GM19239 (cell line): ENCODE measurements around the gene NOSIP.

Source experiments
- DNase-seq: peaks from one replicate; pipeline ENCODE4 v3.0.0; 2011; ENCODE audit warnings: low spot score; ENCODE audit not compliant: insufficient read length
- FAIRE-seq: peaks from 2 replicates; lab custom pipeline; 2011; peaks lifted over from hg19 to GRCh38; lab: Jason Lieb, UNC

Gene NOSIP

DNA sequence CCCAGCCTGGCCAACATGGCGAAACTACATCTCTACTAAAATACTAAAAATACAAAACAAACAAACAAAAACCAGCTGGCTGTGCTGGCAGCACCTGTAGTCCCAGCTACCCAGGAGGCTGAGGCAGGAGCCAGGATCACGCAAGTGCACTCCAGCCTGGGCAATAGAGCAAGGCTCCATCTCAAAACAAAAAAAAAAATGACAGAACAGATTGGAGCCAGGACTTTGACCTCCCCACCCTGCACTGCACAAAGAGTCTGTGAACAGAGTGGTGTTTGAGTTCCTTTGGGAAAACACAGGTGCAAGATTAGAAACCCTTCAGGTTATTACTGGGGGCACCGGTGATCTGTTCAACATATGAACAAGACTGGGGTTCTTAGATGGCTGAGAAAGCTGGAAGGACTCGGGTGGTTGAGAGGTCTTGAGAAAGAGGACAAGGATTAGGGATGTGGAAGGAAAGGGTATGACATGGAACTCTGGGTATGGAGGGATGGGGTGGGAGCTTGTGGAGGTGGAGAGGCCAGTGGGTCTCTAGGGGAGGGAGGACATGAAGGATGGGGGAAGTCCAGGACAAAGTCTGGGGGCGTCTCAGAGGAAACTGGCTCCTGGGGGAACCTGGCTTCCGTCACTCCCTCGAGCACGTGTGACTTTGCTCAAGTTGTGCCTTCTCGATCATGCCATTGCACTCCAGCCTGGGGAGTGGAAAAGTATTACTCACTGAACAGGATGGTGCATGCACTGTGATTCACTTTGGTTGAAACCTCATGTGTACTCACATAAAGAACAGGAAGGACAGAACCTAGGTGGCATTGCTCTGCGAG, 26.7 kb downstream of the NOSIP start:
- no peak for DNase-seq
- no peak for FAIRE-seq

GRCh38 chr19:49552749-49553148, 27.6 kb downstream of the NOSIP start:
- no peak for DNase-seq
- no peak for FAIRE-seq

- no peak for DNase-seq
- FAIRE-seq: no peak
These were observed 28.8 kb downstream of the NOSIP start for GRCh38 chr19:49551531-49551930.

DNA sequence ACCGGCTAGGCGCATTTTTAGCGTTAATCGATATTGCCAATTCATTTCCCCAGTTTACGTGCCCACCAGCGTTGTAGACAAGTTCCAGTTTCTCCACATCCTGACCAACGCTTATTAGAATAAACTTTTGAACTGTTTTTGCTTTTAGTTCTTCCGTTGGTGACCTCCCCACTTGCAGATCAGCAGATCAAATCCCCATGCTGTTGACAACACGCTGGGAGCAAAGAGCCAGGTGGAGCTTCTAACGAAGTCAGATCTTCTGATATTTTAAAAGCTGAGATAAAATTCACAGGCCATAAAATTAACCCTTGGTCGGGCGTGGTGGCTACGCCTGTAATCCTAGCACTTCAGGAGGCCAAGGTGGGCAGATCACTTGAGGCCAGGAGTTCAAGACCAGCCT, 31.3 kb downstream of the NOSIP start:
- DNase-seq: no peak
- FAIRE-seq: no peak

GRCh38 chr19:49546825-49547565, 33.4 kb downstream of the NOSIP start:
- peak; percentile 88 for FAIRE-seq

GRCh38 chr19:49544154-49544553, 36.2 kb downstream of the NOSIP start:
- DNase-seq (no peak), FAIRE-seq (no peak)

More at GRCh38 chr19:49546825-49547565, 33.4 kb downstream of the NOSIP start:
- DNase-seq: peak; percentile 69

GRCh38 chr19:49543032-49543431, 37.3 kb downstream of the NOSIP start:
- FAIRE-seq (no peak), DNase-seq (no peak)

DNA sequence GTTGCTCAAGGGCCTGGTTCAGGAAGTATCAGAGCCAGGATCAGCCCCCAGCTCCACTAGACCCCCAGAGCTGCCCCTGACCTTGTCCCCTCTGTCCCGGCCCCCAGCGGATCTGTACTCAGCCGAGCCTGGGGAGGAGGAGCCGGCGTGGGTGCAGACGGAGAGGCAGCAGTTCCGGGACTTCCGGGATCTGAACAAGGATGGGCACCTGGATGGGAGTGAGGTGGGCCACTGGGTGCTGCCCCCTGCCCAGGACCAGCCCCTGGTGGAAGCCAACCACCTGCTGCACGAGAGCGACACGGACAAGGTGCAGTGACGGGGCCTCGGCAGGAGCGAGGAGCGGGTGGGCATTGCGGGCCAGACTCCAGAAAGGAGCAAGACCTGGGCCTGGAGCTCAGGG, 37.9 kb downstream of the NOSIP start:
- FAIRE-seq: no peak
- DNase-seq: no peak

- FAIRE-seq: no peak
- DNase-seq: no peak
These were observed 38.4 kb downstream of the NOSIP start for GRCh38 chr19:49541914-49542313.

GRCh38 chr19:49539192-49539952, 41.0 kb downstream of the NOSIP start:
- DNase-seq (no peak), FAIRE-seq (no peak)

- FAIRE-seq (no peak), DNase-seq (no peak)
These were observed 41.7 kb downstream of the NOSIP start for GRCh38 chr19:49538643-49539042.

- DNase-seq: no peak
- no peak for FAIRE-seq
These were observed 43.4 kb downstream of the NOSIP start for GRCh38 chr19:49536921-49537462.

GRCh38 chr19:49534632-49535385, 45.5 kb downstream of the NOSIP start:
- DNase-seq (no peak), FAIRE-seq (no peak)

DNA sequence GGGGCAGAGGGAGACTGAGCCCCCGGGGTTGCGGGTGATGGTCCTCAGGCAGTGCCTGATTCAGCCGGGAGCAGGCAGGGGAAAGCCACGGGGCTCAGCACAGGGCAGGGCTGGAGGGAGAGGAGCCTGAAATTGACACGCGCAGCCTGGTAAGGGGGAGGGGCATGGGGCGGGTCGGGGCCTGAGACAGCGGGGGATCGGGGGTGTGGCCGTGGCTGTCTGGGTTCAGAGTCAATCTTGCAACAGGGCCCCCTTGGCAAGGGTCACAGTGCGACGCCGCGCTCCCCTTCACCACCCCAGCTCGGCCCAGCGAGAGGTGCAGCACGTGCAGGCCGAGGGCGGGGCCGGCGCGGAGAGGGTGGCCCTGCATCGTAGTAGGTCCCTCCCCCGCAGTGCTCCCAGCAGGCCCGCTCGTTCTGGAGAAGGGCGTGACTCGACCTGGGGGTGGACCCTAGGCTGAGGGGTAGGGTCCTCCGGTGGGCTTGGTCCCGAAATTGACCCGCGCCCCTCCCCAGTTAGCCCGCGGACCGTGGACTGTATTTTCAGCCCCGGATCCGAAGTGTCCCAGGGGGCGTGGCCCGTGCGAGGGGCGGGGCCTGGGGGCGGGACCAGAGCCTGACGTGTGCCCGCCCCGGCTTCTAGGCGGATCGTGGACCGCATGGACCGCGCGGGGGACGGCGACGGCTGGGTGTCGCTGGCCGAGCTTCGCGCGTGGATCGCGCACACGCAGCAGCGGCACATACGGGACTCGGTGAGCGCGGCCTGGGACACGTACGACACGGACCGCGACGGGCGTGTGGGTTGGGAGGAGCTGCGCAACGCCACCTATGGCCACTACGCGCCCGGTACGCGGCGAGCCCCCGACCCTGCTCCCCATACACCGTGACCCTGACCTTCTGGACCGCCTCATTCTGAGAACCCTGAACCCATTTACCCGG, 46.5 kb downstream of the NOSIP start:
- peak; percentile 77 for DNase-seq
- peak; percentile 40 for FAIRE-seq

DNA sequence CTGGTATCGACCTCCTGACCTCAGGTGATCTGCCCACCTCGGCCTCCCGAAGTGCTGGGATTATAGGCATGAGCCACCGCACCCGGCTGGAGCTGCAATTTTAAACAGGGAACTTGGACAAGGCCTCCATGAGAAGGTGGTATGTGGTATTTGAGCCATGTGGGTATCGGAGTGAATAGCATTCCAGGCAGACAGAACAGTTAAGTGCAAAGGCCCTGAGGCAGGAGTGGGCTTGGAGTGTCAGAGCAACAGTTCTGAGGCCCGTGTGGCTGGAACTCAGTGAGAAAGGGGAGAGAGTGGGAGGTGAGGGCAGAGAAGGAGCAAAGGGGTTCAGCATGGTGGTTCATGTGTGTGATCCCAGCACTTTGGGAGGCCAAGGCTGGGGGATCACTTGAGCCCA, 49.6 kb downstream of the NOSIP start:
- FAIRE-seq: no peak
- DNase-seq: no peak

DNA sequence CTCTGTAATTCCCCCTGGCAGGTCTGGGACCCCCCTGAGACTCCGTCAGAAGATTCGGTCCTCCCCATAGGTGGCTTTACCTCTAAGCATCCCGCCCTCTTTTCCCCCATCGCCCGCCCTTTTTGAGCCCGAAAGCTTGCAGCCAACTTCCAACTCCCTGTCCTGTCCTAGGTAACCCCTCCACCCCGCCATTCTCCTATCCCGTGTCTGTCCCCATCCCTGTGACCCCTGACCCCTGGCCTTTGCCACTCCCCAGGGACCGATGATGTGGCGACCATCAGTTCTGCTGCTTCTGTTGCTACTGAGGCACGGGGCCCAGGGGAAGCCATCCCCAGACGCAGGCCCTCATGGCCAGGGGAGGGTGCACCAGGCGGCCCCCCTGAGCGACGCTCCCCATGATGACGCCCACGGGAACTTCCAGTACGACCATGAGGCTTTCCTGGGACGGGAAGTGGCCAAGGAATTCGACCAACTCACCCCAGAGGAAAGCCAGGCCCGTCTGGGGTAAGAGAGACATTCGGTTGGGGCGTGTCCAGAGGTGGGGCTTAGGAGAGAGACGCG, 52.1 kb downstream of the NOSIP start:
- no peak for DNase-seq
- FAIRE-seq: no peak

- DNase-seq (no peak), FAIRE-seq (no peak)
These were observed 55.4 kb downstream of the NOSIP start for GRCh38 chr19:49524812-49525455.

GRCh38 chr19:49520705-49521319, 59.5 kb downstream of the NOSIP start:
- FAIRE-seq (no peak), DNase-seq (no peak)
